H9 (cell line): ENCODE results near the gene GPC6. TPM values are rescaled to one million over a fixed set of nuclear protein-coding genes. Genes with fewer than 3 reads are reported as not detected.

ENCODE experiments used
- DNase-seq: peaks from one replicate; pipeline ENCODE4 v3.0.0-alpha.2; 2017
- H2AFZ ChIP-seq: one replicate; pipeline ENCODE4 v1.6.1; 2013; ENCODE audit warnings: mild to moderate bottlenecking, low read length, control low read depth, moderate library complexity
- H2AK5ac ChIP-seq: 2 replicates; pipeline ENCODE4 v1.6.1; 2013; ENCODE audit warnings: low read length, control low read depth, mixed read lengths; ENCODE audit not compliant: insufficient read length
- H2BK120ac ChIP-seq: one replicate; pipeline ENCODE4 v1.6.1; 2013; ENCODE audit warnings: low read depth, mild to moderate bottlenecking, low read length, control low read depth, inconsistent platforms; ENCODE audit not compliant: poor library complexity, severe bottlenecking
- H2BK12ac ChIP-seq: 2 replicates; pipeline ENCODE4 v1.6.1; 2013; ENCODE audit warnings: low read length, control low read depth, mixed read lengths, low read depth; ENCODE audit not compliant: insufficient read length
- H2BK15ac ChIP-seq: 2 replicates; pipeline ENCODE4 v1.6.1; 2013; ENCODE audit warnings: low read depth, low read length, control low read depth
- H2BK20ac ChIP-seq: one replicate; pipeline ENCODE4 v1.6.1; 2013; ENCODE audit warnings: low read depth, mild to moderate bottlenecking, low read length, control low read depth, inconsistent platforms; ENCODE audit not compliant: poor library complexity, severe bottlenecking
- H2BK5ac ChIP-seq: 2 replicates; pipeline ENCODE4 v1.6.1; 2013; ENCODE audit warnings: low read length, control low read depth, mixed read lengths; ENCODE audit not compliant: insufficient read length
- H3K14ac ChIP-seq: 2 replicates; pipeline ENCODE4 v1.6.1; 2013; ENCODE audit warnings: low read length, control low read depth; ENCODE audit not compliant: insufficient read depth
- H3K18ac ChIP-seq: 2 replicates; pipeline ENCODE4 v1.6.1; 2013; ENCODE audit warnings: low read depth, mild to moderate bottlenecking, mixed read lengths, low read length, control low read depth; ENCODE audit not compliant: insufficient read length
- H3K23ac ChIP-seq: 2 replicates; pipeline ENCODE4 v1.6.1; 2013; ENCODE audit warnings: low read length, control low read depth, mixed read lengths, low read depth; ENCODE audit not compliant: insufficient read length
- H3K23me2 ChIP-seq: 2 replicates; pipeline ENCODE4 v1.6.1; 2013; ENCODE audit warnings: low read depth, mild to moderate bottlenecking, mixed read lengths, low read length, control low read depth; ENCODE audit not compliant: insufficient read length, poor library complexity, severe bottlenecking
- H3K27ac ChIP-seq: 2 replicates; pipeline ENCODE4 v1.5.1; 2013; ENCODE audit warnings: low read length, control low read depth, mixed read lengths, low read depth; ENCODE audit not compliant: insufficient read length
- H3K27me3 ChIP-seq: 2 replicates; pipeline ENCODE4 v1.6.1; 2013; ENCODE audit warnings: low read length, control low read depth, inconsistent platforms; ENCODE audit not compliant: insufficient read depth
- H3K4ac ChIP-seq: 2 replicates; pipeline ENCODE4 v1.6.1; 2013; ENCODE audit warnings: low read depth, mild to moderate bottlenecking, control low read depth, inconsistent platforms, low read length, moderate library complexity
- H3K4me1 ChIP-seq: 2 replicates; pipeline ENCODE4 v1.6.1; 2013; ENCODE audit warnings: low read length, control low read depth, inconsistent platforms; ENCODE audit not compliant: insufficient read depth
- H3K4me2 ChIP-seq: 2 replicates; pipeline ENCODE4 v1.6.1; 2013; ENCODE audit warnings: low read length, control low read depth, mixed read lengths; ENCODE audit not compliant: insufficient read length, insufficient read depth
- H3K56ac ChIP-seq: 2 replicates; pipeline ENCODE4 v1.6.1; 2013; ENCODE audit warnings: low read depth, mild to moderate bottlenecking, mixed read lengths, low read length, control low read depth; ENCODE audit not compliant: insufficient read length
- H3K79me1 ChIP-seq: 2 replicates; pipeline ENCODE4 v1.6.1; 2013; ENCODE audit warnings: low read depth, mild to moderate bottlenecking, moderate library complexity, low read length, control low read depth, inconsistent platforms; ENCODE audit not compliant: insufficient read depth, poor library complexity, severe bottlenecking
- H3K79me2 ChIP-seq: 2 replicates; pipeline ENCODE4 v1.6.1; 2013; ENCODE audit warnings: low read length, control low read depth, inconsistent platforms; ENCODE audit not compliant: insufficient read depth
- H3K9ac ChIP-seq: 2 replicates; pipeline ENCODE4 v1.6.1; 2013; ENCODE audit warnings: low read length, control low read depth, mixed read lengths; ENCODE audit not compliant: insufficient read length; ENCODE audit errors: extremely low read depth
- H3K9me3 ChIP-seq: one replicate; pipeline ENCODE4 v1.6.1; 2013; ENCODE audit warnings: low read depth, low read length, inconsistent platforms; ENCODE audit not compliant: control insufficient read depth
- H3T11ph ChIP-seq: one replicate; pipeline ENCODE4 v1.6.1; 2013; ENCODE audit warnings: mild to moderate bottlenecking, low read length, control low read depth, inconsistent platforms
- H4K20me1 ChIP-seq: one replicate; pipeline ENCODE4 v1.6.1; 2013; ENCODE audit not compliant: control insufficient read depth, insufficient read length, insufficient read depth
- H4K5ac ChIP-seq: 2 replicates; pipeline ENCODE4 v1.6.1; 2013; ENCODE audit warnings: low read depth, mild to moderate bottlenecking, mixed read lengths, low read length, control low read depth; ENCODE audit not compliant: insufficient read length
- H4K8ac ChIP-seq: replicated peaks from 2 replicates; pipeline ENCODE4 v1.6.1; 2013; ENCODE audit warnings: low read length, control low read depth, mixed read lengths, low read depth; ENCODE audit not compliant: insufficient read length
- H4K91ac ChIP-seq: 2 replicates; pipeline ENCODE4 v1.6.1; 2013; ENCODE audit warnings: low read depth, mild to moderate bottlenecking, moderate library complexity, mixed read lengths, low read length, control low read depth; ENCODE audit not compliant: insufficient read length
- H3K27ac Mint-ChIP-seq, 3 experiments: 2 replicates in 2 of 3; 3 replicates in 1 of 3; pipeline ENCODE4 v1.8.0; 2020 to 2021; ENCODE audit warnings: mixed read lengths in 3 of 3, mild to moderate bottlenecking in 1 of 3, moderate library complexity in 1 of 3
- H3K27me3 Mint-ChIP-seq: 2 replicates; pipeline ENCODE4 v1.8.0; 2021; ENCODE audit warnings: low read depth, mild to moderate bottlenecking, moderate library complexity, mixed read lengths
- H3K36me3 Mint-ChIP-seq, 3 experiments: 2 replicates in 2 of 3; 3 replicates in 1 of 3; pipeline ENCODE4 v1.8.0; 2020 to 2021; ENCODE audit warnings: low read depth in 3 of 3, mixed read lengths in 3 of 3; ENCODE audit not compliant: insufficient read depth in 1 of 3
- H3K4me1 Mint-ChIP-seq, 2 experiments: 2 replicates each; pipeline ENCODE4 v1.8.0; 2020; ENCODE audit warnings: mixed read lengths in 2 of 2
- H3K4me3 Mint-ChIP-seq, 2 experiments: 2 replicates in 1 of 2; 3 replicates in 1 of 2; pipeline ENCODE4 v1.8.0; 2020 to 2021; ENCODE audit warnings: mild to moderate bottlenecking in 2 of 2, mixed read lengths in 2 of 2, moderate library complexity in 1 of 2
- H3K9me3 Mint-ChIP-seq, 2 experiments: 2 replicates in 1 of 2; 3 replicates in 1 of 2; pipeline ENCODE4 v1.8.0; 2020; ENCODE audit warnings: mild to moderate bottlenecking in 2 of 2, mixed read lengths in 2 of 2, moderate library complexity in 1 of 2
- CTCF ChIP-seq: fragments of 200-600 bp; sonication (generic); conservative IDR thresholded peaks from 3 replicates; pipeline ENCODE4 v1.8.0; 2021; ENCODE audit warnings: antibody characterized with exemption, mild to moderate bottlenecking
- WGBS: extraction: QIAGEN DNeasy Blood & Tissue Kit; methylation state at CpG from one replicate; pipeline ENCODE4 v1.1.7; 2013; ENCODE audit warnings: missing lambda C conversion rate, low lambda C conversion rate, mixed read lengths; ENCODE audit not compliant: insufficient read length; ENCODE audit errors: extremely low coverage; 5-methylcytosine and 5-hydroxymethylcytosine counted together
- total RNA-seq: library from RNA; stranded (reverse); gene quantifications from 2 replicates; pipeline ENCODE4 v1.2.1, GENCODE V29; 2021

The GPC6 gene
- total RNA-seq, 1 experiment from 2014 or later = 15.6 TPM

- Histone ChIP-seq H2BK15ac (no peak overlapping the region), H3T11ph (no peak overlapping the region), H2BK120ac (no peak overlapping the region), H3K9ac (no peak overlapping the region), H3K4me2 (no peak overlapping the region), H4K8ac (no peak overlapping the region), H3K56ac (no peak overlapping the region), H2AK5ac (no peak overlapping the region), H4K5ac (no peak overlapping the region), H3K4me1 (0 out of 2 replicates have a peak, but pooled peaks cover 2% of the 10 kb centered on the region), H2BK12ac (no peak overlapping the region), H3K23me2 (no peaks in the 10 kb centered on the region), H3K9me3 (no peaks in the 10 kb centered on the region), H4K20me1 (no peaks in the 10 kb centered on the region), H2BK20ac (no peak overlapping the region), H3K4ac (no peak overlapping the region), H3K23ac (no peak overlapping the region), H4K91ac (no peak overlapping the region), H3K79me1 (no peaks in the 10 kb centered on the region), H3K18ac (no peak overlapping the region), H3K14ac (no peak overlapping the region), H2AFZ (no peak overlapping the region), H3K79me2 (no peaks in the 10 kb centered on the region), H3K27ac (no peak overlapping the region), H3K27me3 (no peaks in the 10 kb centered on the region), H2BK5ac (no peak overlapping the region)
- H3K36me3 Mint-ChIP-seq = no peaks in the 10 kb centered on the region
- no peak overlapping the region for H3K27ac Mint-ChIP-seq
- no CpG with 5 or more reads among the region's 1 CpG for WGBS
- H3K9me3 Mint-ChIP-seq = no peaks in the 10 kb centered on the region
- DNase-seq = no peak
- peaks cover 14 to 25% of the 10 kb centered on the region in 2 experiments for H3K4me1 Mint-ChIP-seq
- H3K27me3 Mint-ChIP-seq = no peaks in the 10 kb centered on the region
- no peak for TF ChIP-seq CTCF
- no peak overlapping the region for H3K4me3 Mint-ChIP-seq
Observed at GRCh38 chr13:94033098-94033497, 806.5 kb downstream of the GPC6 start.
